K562 (cell line): ENCODE data around the gene GGT6.

ENCODE experiments used
- GABPB1 ChIP-seq: sonication (generic); formaldehyde crosslinking; IDR thresholded peaks from 2 replicates; pipeline ENCODE4 v1.8.0; 2022; ENCODE audit warnings: mild to moderate bottlenecking, missing genetic modification reagents
- MAFK ChIP-seq: IDR thresholded peaks from 2 replicates; pipeline ENCODE4 v1.6.1; 2011; ENCODE audit warnings: low read length, improper control_type of control experiment
- RBM15 ChIP-seq: fragments of 200-400 bp; formaldehyde crosslinking; IDR thresholded peaks from 2 replicates; pipeline ENCODE4 v1.6.1; 2018; ENCODE audit warnings: mild to moderate bottlenecking, low read length, moderate library complexity; ENCODE audit not compliant: insufficient read depth
- TF ChIP-seq, protein P1 (sequence below), 3 experiments: IDR thresholded peaks in 2 of 3; conservative IDR thresholded peaks in 1 of 3; 2 replicates each; pipeline ENCODE4 v1.5.1; 2011 to 2012; ENCODE audit warnings: low read length in 3 of 3, mild to moderate bottlenecking in 3 of 3, control low read depth in 2 of 3, improper control_type of control experiment in 1 of 3, inconsistent platforms in 1 of 3, low read depth in 1 of 3, mixed read lengths in 1 of 3, moderate library complexity in 1 of 3; ENCODE audit not compliant: insufficient read depth in 2 of 3
- TF ChIP-seq, protein P2 (sequence below): sonication (generic); formaldehyde crosslinking; IDR thresholded peaks from 2 replicates; pipeline ENCODE4 v1.8.0; 2022; ENCODE audit warnings: mild to moderate bottlenecking, low read depth, missing genetic modification reagents

DNA sequence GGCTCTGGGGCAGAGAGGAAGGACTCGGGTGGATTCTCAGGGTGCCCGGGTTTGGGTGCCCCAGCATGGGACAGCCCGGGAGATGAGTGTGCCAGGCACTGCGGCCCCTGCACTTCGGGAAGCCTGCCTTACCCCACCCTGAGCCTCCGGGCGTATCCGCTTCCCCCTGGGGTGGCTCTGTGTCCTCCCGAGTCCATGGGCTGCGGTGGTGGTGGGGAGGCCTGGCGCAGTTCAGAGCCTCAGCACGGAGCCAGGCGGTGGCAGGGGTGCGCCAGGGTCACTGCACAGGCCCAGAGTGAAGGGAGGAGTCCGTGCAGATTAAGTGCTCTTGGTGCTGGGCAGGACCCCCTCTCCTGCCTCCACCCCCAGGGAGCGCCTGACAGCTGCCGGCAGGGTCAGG is 25.9 kb downstream of the GGT6 start:
- TF ChIP-seq, protein P1, sequence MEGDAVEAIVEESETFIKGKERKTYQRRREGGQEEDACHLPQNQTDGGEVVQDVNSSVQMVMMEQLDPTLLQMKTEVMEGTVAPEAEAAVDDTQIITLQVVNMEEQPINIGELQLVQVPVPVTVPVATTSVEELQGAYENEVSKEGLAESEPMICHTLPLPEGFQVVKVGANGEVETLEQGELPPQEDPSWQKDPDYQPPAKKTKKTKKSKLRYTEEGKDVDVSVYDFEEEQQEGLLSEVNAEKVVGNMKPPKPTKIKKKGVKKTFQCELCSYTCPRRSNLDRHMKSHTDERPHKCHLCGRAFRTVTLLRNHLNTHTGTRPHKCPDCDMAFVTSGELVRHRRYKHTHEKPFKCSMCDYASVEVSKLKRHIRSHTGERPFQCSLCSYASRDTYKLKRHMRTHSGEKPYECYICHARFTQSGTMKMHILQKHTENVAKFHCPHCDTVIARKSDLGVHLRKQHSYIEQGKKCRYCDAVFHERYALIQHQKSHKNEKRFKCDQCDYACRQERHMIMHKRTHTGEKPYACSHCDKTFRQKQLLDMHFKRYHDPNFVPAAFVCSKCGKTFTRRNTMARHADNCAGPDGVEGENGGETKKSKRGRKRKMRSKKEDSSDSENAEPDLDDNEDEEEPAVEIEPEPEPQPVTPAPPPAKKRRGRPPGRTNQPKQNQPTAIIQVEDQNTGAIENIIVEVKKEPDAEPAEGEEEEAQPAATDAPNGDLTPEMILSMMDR (IDR thresholded peaks at IDR 0.05 in 2 of 3, conservative IDR thresholded peaks at IDR 0.05 in 1 of 3; ENCODE audit: insufficient read depth in 2 of 3, low read depth in 1 of 3, low read length in 3 of 3) = no peak
- TF ChIP-seq, protein P2, sequence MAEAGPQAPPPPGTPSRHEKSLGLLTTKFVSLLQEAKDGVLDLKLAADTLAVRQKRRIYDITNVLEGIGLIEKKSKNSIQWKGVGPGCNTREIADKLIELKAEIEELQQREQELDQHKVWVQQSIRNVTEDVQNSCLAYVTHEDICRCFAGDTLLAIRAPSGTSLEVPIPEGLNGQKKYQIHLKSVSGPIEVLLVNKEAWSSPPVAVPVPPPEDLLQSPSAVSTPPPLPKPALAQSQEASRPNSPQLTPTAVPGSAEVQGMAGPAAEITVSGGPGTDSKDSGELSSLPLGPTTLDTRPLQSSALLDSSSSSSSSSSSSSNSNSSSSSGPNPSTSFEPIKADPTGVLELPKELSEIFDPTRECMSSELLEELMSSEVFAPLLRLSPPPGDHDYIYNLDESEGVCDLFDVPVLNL (CRISPR knock-in tag) = no peak
- TF ChIP-seq GABPB1 = no peak
- TF ChIP-seq RBM15 = no peak
- no peak for TF ChIP-seq MAFK
